ENCODE measurements around the gene AGAP1.

Gene AGAP1

DNA sequence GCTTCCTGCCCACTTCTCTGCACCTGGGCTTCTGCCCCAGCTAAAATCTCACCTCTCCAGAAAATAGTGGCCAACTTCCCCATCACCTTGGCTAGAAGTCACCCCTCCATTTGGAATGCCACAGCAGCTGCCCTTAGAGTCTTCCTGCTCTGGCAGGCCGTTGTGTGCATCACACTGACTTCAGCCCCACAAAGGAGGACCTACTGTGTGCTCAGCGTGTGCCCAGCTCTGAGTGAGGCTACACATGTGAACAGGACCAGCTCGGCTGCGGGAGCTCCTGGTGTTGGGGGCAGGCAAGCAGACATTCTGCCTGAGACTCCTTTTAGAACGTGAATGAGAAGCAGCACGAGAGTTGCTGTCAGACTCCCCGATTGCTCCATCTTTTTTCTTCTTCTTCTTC is 78.7 kb downstream of the AGAP1 start:
- no peak for DNase-seq

DNA sequence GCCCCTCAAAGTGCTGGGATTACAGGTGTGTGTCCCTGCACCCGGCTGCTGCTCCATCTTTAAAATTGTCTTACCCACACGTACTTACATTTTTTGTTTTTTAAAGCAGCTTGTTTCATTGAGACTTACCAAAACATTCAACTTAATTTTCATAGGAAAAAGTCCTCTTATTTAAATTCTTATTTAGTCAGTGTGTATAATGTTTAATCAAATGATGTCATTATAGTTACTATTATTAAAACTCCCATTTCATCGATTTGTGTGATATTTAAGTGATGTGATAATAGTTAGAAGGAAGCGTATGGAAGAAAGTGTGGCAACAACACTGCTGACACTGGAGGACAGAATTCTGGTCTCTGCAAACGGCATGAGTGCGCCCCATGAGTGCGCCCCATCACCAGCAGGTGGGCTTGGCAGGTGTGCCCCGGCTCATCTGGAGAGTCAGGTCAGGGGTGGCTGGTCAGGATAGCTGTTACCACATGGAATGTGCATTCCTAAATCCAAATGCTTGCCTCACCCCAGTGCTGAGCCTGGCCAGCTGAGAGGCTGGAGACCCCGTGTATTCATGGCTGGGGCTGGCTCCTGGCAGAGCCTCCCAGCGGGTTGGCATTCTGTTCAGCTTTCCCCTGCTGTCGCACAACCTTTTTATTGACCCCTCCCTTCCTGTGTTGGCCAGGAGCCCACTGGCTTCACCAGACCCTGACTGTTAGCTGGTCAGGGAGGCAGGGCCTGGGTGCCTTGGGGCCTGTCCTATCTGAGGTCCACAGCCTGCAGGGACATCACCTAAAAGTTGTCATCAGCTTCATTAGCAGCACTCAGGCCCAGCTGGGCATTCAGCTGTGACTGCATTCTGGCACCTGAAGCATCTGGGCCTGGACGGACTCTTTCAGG is 79.7 kb downstream of the AGAP1 start:
- DNase-seq, result no peak

DNA sequence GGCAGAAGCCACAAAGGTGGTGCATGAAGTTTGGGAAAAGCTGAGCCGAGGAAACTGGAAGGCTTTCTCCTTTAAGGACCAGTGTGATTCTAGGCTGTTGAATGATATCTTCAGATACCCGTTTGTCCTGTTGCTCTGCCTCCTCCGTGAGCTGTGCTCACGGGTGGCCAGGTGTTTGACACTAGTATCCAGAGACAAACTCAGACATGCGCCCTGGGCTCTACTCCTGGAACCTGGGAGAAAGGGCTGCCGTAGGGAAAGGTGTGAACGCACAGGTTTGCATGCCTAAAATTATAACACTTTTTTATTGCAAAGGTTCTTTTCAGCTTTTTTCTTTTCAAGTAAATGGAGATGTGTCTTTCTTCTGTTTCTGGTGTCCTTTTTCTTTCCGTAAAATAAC is 81.6 kb downstream of the AGAP1 start:
- DNase-seq, result no peak

DNA sequence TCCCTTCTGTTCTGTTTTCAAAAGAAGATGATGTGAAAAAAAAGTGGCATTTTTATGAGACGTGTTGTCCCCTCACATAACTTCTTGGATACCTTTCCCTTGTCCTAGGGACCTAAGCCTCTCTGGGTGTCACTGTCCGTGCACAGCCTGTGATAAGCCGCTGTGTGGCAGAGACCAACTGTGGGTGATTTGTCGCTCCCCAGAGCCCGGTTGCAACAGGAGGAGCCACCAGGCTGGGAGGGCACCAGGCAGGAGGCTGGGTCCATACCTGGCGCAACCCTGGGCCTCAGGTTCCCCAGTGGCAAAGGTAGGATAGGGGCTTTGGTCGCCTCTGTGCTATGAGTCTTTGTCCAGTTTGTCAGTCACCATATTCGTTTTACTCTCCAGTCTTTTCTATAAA is 82.1 kb downstream of the AGAP1 start:
- no peak for DNase-seq

DNA sequence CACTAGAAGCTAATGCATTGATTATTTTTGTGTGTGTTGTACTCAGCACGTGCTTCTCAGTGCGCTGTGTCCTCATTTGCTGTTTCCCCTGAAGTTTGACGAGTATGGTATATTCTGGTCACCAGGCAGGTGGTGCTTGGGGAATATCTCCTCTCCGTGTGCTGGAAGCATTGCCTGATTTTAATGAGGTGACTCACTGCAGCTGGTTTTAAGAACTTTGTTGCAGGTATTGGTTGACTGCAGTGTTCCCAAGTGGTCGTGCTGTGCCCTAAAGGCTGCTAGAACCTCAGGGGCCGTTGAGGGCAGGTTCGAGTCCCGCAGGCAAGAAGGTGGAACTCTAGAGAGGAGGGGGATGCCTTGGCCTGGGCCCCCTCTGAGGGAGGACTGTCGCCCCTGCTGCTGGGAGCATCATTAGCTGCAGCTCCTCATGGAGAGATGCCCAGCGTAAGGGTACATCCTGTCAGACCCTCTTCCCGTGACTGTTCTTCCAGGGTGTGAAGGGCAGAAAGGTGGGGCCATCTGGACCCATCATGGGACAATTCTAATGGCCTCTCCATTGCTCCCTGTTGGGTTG is 82.6 kb downstream of the AGAP1 start:
- DNase-seq, result no peak

DNA sequence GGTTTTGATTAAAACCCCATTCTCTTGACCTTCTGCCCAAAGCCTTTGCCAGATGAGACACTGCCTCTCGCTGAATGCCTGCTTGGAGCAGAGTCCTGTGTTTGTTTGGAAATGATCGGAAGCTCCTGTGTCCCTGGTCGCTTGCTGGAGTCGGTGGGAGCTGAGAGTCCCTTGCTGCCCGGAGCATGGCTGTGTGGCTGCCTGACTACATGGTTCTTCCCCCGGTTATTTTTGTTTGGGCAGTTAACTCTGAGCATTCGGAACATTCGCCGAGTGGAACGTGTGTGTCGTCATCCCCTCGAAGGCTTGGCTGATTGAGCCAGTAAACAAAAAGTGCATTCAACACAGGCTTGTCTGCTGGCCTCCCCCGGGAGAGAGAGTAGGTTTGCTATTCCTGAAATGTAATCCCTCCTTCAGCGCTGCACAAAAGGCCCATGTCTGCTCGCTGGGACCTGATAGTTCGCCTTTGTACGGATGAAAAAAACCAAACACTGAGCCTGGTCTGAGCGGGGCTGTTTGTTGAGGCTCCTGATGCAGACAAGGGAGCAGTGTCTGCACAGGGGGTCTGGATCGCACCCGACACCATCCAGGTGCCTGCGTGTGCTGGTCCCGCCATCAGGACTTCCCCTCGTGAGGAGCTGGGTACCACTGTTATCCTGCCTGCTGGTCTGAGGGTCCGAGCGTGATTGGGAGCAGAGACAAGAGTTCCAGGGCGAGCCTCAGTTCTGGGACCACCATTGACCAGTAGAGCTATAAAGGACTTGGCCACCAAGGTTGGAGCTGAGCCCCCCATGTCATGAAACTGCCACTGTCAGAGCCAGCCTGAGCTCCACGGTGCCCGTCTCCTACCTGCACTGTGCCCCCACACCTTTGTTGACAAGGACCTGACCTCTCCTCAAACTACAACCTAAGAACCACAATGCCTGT is 83.8 kb downstream of the AGAP1 start:
- no peak for DNase-seq

DNA sequence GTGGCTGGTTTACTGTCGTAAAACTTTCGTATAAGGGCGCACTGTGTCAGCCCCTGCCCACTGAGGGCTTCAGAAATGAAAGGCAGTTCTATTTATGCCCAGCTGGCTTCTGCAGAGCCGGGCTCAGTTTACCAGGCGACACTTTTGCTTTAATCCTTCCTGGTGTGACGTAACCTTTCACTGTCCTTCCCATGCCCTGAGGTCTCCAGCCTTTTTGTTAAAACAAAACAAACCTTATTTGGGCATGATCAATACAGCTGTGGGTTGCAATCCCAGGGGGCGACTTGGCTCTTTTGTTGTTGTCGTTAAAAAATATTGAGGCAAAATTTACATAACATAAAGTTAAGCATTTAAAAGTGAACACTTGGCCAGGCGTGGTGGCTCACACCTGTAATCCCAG is 85.3 kb downstream of the AGAP1 start:
- no peak for DNase-seq

DNA sequence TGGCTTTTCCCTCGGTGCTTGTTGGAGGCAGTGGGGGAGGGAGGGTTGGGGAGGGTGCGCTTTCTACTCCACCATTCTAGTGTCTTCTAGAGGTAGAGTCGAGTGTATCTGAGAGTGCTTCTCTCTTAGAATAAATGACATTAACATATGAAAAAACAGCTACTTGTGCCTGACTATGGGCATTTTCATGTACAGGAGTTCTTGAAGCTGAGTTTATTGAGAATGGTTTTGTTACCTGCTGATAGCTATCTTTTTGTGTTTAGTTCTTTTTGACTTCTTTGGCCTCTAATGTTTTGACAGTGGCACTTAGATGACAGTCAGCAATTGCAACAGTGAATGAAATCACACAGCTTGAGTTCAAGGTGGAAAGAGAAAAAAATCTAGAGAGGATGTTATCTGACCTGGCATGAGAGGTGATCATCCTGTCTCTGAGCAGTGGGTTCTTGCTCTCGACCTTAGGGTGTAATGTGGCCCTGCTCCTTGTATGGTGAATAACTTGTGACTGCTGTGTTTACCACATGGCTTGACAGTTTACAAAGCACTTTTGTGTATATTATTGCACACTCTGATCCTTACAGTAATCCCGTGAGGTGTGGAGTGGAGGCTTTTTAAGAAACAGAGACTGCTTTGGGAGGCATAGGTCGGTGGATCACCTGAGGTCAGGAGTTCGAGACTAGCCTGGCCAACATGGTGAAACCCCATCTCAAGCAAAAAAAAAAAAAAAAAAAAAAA is 86.7 kb downstream of the AGAP1 start:
- DNase-seq, result no peak

DNA sequence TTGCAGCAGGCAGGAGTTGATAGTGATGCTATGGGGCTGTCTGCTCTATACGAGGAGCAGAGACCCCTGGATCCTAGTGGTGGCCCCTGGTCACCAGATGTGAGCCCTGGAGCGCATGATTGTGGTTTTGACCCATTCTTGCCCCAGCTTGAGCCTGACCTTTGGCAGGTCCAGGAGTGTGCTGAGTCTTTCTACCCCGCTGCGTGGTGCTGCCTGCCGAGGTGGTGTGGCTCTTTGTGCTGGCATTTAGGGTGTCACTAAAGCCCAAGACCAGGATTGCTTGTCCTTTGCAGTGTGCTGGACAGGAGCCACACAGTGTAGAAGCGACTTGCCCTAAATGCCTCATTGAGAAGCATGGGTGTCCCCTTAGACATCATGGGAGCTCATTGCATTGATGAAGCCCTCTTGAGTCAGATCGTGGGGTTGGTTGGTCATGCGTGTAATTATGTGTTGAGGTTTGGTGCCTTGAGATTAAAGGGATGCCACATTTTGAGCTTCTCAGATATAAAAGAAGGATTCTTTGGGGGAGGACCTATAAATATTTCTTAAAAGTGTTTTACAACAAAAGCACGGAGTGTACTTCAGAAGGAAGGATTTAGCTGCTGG is 88.3 kb downstream of the AGAP1 start:
- no peak for DNase-seq

DNA sequence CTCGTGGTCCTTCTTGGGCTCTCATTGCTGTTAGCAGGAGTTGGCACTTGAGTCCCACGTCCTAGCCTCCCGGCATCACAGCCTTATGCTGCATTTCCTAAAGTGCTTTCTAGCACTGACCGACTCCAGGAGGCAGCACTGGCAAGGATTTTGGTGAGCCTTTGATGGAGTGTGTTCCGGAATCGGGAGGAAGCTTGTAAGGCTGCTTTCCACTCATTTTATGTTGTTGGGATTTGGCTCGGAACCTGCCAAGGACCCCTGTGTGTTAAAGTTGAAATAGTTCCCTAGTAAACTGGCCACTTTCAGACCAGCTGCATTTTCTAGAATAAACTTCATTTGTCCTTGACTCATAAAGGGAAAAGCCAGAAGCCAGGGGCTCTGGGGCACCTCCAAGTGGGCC is 88.9 kb downstream of the AGAP1 start:
- no peak for DNase-seq

DNA sequence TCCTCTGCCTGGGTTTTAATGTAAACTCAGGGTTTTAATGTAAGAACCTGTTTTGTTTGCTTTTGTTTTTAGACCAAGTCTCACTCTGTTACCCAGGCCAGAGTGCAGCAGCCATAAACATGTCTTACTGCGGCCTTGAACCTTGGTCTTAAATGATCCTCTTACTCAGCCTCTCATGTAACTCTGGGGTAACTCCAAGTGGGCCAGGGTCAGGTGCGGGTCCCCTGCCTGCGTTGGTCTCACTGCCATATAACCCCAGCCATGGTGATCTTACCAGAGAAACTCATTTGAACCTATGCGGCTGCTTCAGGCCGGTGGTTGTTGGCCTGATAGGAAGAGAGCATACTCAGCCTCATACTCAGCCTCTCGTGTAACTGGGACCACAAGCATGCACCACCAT is 89.3 kb downstream of the AGAP1 start:
- DNase-seq, result no peak

DNA sequence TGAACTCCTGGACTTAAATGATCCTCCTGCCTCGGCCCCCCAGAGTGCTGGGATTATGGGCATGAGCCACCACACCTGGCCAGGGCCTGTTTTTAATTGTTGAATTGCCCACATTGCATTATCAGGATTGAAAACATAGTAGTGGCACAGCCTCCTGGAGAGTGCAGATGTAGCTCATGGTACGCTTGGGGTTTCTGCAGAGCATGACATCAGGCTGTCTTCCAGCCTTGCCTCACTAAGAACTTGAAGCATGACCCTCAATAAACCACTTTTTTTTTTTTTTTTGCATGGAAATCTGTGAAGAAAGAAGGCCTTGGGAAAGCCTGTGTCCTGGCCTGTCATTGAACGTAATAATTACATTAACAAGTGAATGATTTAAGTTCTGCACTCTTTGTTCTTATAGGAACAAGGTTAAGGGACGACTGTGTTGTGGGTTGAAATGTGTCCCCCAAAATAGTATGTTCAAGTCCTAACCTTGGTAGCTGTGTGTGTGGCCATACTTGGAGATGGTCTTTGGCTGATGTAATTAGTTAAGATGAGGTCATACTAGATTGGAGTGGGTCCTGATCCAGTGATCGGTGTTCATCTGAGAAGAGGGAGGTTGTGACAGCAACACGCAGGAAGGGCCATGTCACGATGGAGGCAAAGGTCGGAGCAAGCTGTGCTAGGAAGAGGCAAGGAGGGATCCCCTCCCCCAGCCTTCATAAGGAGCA is 90.2 kb downstream of the AGAP1 start:
- DNase-seq, result no peak

DNA sequence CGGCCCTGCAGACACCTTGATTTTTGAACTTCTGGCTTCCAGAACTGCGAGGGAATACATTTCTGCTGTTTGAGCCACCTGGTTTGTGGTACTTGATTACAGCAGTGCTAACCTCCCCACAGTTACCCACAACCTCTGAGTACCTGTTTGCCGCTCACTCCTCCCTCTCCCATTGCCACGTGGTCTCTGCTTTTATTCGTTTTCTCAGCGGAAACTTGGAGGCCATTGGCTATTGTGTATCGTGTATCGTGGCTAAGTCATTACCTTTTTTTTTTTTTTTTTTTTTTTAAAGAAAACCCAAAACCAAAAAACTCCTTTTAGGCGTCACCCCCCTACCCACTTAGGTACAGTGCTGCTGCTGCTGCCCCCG is 90.8 kb downstream of the AGAP1 start:
- DNase-seq, result no peak

DNA sequence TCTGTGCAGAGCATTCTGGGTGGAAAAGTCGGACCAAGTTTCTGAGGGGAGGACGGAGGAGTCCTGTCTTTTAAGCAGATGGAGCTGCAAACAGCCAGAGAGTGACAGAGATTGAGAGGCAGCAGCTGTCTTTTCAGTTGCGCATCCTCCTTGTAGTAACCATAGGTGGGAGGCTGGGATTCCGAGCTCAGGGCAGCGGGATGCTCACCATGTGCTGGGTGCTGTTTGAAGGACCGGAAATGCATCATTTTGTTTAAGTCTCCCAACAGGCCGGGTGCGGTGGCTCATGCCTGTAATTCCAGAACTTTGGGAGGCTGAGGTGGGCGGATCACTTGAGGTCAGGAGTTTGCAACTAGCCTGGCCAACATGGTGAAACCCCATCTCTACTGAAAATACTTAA is 93.4 kb downstream of the AGAP1 start:
- DNase-seq, result no peak

DNA sequence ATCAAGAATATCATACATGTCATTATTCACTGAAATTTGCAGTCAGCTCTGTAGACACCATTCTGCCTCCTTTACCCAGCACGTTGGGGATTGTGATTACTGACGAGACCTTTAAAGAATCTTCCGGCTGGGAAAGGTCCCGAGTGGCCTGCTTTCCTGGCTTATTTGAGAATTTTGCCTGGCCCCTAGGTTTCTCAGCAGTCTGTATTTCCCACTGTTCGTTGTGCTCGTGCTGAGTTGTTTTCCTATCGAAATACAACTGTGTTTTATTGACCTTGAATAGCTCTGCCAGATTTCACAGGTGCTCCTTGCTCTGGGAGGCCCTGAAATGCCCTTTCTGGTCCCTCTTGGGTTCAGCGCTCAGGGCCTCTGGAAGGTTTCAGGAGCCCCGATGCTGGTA is 94.9 kb downstream of the AGAP1 start:
- no peak for DNase-seq

DNA sequence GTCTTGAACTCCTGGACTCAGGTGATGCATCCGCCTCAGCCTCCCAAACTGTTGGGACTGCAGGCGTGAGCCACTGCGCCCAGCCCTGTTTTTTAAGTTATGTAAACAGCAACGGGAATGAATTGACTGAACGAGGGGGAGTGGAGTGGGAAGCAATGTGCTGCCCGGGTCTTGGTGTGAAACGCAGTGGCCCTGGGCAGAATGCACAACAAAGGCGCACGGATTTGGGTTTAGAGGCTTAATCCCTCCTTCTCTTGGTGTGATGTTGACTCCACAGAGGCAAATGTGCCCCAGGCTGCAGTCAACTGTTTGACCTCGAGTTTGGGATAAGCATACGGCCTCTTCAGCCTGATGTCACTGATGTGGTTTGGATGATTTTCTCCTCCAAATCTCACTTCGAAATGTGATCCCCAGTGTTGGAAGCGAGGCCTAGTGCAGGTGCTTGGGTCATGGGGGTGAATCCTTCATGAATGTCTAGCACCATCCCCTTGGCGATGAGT is 97.4 kb downstream of the AGAP1 start:
- DNase-seq, result no peak

DNA sequence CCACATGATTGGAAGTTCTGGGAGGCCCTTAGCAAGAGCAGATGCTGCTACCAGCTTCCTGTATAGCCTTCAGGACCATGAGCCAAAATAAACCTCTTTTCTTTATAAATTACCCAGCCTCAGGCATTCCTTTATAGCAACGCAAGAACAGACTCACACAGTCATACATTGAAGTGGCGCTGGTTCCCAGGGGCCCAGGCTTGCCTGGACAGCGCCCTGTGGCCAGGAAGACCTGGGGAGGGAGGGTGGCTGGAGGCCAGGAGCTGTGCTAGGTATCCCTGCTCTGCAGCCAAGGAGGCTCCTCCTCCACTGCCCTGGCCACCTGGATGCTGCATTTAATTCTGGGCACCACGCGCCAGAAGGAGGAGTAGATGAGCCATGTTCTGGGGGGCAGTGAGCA is 98.1 kb downstream of the AGAP1 start:
- DNase-seq, result no peak

DNA sequence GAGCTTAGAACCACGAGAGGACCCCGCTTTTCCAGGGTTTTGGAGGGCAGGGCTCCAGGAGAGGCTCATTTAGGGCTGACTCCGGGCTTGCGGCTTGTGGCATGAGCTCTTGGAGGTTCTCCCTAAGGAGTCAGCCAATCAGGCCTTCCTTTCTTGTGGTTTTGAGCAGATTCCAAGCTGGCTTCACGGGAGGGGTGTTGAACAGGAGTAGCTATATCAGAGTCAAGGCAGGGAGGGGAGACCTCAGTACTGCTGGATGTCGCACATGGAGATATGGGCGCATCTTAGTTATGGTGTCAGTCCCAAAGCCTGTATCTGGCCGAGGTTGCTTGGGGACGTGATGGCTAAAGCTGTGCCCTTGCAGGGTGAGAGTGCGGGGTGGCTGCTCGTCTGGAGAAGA is 98.6 kb downstream of the AGAP1 start:
- no peak for DNase-seq

DNA sequence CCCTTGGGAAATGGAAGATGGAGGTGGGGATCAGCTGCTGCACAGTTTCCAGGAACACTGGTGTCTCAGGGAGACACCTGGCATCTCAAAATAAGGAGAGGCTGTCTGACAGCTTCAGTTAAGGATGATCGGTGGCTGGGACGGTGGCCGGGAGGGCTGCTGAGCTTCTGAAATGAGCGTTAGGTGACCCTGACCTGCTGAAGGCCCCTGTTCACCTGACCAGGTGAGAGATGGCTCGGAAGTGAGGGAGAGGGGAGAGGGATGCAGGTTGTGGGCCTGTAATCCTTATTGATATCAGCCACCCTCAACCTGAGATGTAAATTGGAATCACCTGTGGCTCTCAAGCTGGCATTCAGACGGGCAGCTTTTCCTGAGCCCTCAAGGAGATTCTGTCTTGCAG is 99.0 kb downstream of the AGAP1 start:
- DNase-seq, result no peak

DNA sequence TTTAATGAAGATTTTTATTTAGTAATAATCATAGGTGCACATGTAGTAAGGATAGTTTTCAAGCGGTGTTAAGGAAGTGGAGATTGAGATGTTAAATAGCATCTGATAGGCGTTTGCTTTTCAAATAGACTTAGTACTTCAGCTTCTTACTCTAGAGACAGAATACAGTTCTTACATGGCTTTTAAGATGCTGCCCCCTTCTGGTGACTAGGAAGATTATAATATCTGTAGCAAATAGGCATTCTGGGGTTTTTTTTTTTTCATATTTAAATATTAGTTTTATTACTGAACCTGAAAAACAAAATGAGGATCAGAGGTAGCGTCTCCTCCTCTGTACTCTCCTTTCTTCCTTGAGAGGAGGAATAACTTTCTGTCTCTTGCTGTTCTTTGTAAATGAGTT is 100.2 kb downstream of the AGAP1 start:
- peak; percentile 95 for DNase-seq

DNA sequence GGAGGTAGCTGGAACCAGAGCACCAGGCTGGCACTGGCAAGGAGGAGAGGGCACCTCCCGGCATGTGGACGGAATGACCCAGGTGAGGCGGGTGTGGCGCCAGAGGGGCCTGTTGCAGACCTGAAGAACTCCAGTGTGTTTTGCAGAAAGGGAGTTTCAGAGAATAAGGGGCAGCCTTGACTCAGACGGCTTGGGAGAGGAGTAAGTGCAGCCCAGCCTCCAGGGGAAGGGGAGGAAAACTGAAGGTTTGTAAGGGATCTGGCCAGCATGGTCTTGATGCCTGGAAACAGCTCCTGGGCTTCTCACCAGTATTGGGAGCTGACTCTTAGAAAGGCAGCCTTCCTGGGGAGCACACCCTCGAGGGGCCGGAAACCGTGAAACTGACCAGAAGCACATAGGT is 101.1 kb downstream of the AGAP1 start:
- DNase-seq, result no peak

All from NCI-H1694 treated with DMSO at 0.1 percent for 48 hours (cell line).